CD4-positive, CD25-positive, alpha-beta regulatory T cell (primary cell): Measurements from ENCODE around the gene HCN3. TPM values are rescaled to one million over a fixed set of nuclear protein-coding genes. Genes with fewer than 3 reads are reported as not detected.

ENCODE experiments used
- ATAC-seq, 2 donors: fragments of 150-1000 bp; cut with Tn5 transposase; one replicate each; pipeline ENCODE4 v1.10.0; 2021; ENCODE audit warnings: low read depth in 2 of 2, moderate number of reproducible peaks in 2 of 2, moderate library complexity in 1 of 2
- DNase-seq, 3 donors: peaks; one replicate each; pipeline versions ENCODE4 v3.0.0 to v3.0.0-alpha.2; 2012 to 2022; ENCODE audit warnings: mixed read lengths in 1 of 3
- H3K27ac ChIP-seq: one replicate; pipeline ENCODE4 v1.7.0; 2013; ENCODE audit warnings: mild to moderate bottlenecking, low read length; ENCODE audit not compliant: insufficient read depth, poor library complexity, severe bottlenecking
- H3K27me3 ChIP-seq: one replicate; pipeline ENCODE4 v1.7.0; 2013; ENCODE audit warnings: low read length; ENCODE audit not compliant: control insufficient read depth, insufficient read depth
- H3K36me3 ChIP-seq: one replicate; pipeline ENCODE4 v1.7.0; 2013; ENCODE audit warnings: mild to moderate bottlenecking, low read length, moderate library complexity; ENCODE audit not compliant: control insufficient read depth, insufficient read depth
- H3K4me1 ChIP-seq: 2 replicates; pipeline ENCODE4 v1.7.0; 2013; ENCODE audit warnings: mild to moderate bottlenecking, low read length; ENCODE audit not compliant: insufficient read depth, control insufficient read depth, poor library complexity, severe bottlenecking
- H3K4me3 ChIP-seq: one replicate; pipeline ENCODE4 v1.7.0; 2013; ENCODE audit warnings: low read depth, mild to moderate bottlenecking, low read length, moderate library complexity
- H3K9me3 ChIP-seq, 2 experiments: 1 replicate in 1 of 2; 2 replicates in 1 of 2; pipeline ENCODE4 v1.7.0; 2013; ENCODE audit warnings: low read length in 2 of 2, mild to moderate bottlenecking in 1 of 2, moderate library complexity in 1 of 2; ENCODE audit not compliant: control insufficient read depth in 2 of 2
- H3K27ac Mint-ChIP-seq, 3 donors: one replicate each; pipeline ENCODE4 v1.8.0; 2020 to 2022; ENCODE audit warnings: mild to moderate bottlenecking in 3 of 3, mixed read lengths in 3 of 3, moderate library complexity in 2 of 3
- H3K27me3 Mint-ChIP-seq: one replicate; pipeline ENCODE4 v1.8.0; 2022; ENCODE audit warnings: mild to moderate bottlenecking, mixed read lengths
- H3K36me3 Mint-ChIP-seq: one replicate; pipeline ENCODE4 v1.8.0; 2020; ENCODE audit warnings: mixed read lengths
- H3K4me1 Mint-ChIP-seq, 4 donors: one replicate each; pipeline ENCODE4 v1.8.0; 2020 to 2022; ENCODE audit warnings: mixed read lengths in 4 of 4, mild to moderate bottlenecking in 1 of 4
- H3K4me3 Mint-ChIP-seq, 4 donors: one replicate each; pipeline ENCODE4 v1.8.0; 2020 to 2022; ENCODE audit warnings: mild to moderate bottlenecking in 4 of 4, mixed read lengths in 4 of 4, moderate library complexity in 3 of 4
- H3K9me3 Mint-ChIP-seq, 7 donors: one replicate each; pipeline ENCODE4 v1.8.0; 2020 to 2022; ENCODE audit warnings: mixed read lengths in 7 of 7, mild to moderate bottlenecking in 3 of 7, moderate library complexity in 2 of 7
- polyA plus RNA-seq, 4 donors: library from polyadenylated mRNA; unstranded; fragments of 300-500 nt; fragmentation: Illumina TruSeq; gene quantifications; one replicate each; pipeline ENCODE4 v1.2.3, GENCODE V29; 2021
- total RNA-seq: library from RNA; stranded (reverse); gene quantifications from one replicate; pipeline ENCODE4 v1.2.3, GENCODE V29; 2022

HCN3 gene
- total and polyA plus RNA-seq, 5 donors from 2014 or later: 0.07 to 1.5 (median 0.13) TPM; not detected in 1

DNA sequence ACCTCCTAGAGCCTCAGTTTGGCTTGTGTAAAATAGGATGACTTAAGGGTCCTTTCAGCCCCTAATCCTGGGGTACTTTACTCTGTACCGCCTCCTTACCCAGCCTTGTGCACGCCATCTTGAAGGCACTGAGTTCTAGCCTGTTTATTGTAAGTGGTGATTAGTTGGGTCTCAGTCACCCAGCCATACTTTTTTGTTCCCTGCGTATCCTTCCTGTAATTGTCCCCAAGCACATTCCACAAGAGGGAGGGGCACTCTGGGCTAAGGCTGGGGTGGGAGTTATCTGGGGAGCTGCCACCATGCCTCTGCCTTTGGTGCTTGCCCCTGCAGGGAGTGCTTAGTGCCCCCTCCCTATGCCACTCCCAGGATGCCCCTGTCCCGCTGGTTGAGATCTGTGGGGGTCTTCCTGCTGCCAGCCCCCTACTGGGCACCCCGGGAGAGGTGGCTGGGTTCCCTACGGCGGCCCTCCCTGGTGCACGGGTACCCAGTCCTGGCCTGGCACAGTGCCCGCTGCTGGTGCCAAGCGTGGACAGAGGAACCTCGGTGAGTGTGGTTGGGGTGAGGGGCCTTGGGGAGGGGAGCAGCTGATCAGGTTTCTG lies 32.3 kb downstream of the HCN3 start:
- Histone ChIP-seq H3K36me3 (peaks cover 13% of the 10 kb centered on the region), H3K27me3 (no peaks in the 10 kb centered on the region), H3K4me1 (peaks cover 21% of the 10 kb centered on the region), H3K27ac (peak overlapping the region; percentile 97), H3K4me3 (peak overlapping the region; percentile 90), H3K9me3 (no peaks in the 10 kb centered on the region)
- H3K36me3 Mint-ChIP-seq: peaks cover 16% of the 10 kb centered on the region
- peaks cover 0 to 47% (median 14%) of the 10 kb centered on the region in 4 donors for H3K4me1 Mint-ChIP-seq
- DNase-seq (no peak), ATAC-seq (no peak)
- no peaks in the 10 kb centered on the region for H3K9me3 Mint-ChIP-seq
- peak overlapping the region; percentile 91 to 99 (median 94) for H3K4me3 Mint-ChIP-seq
- no peaks in the 10 kb centered on the region for H3K27me3 Mint-ChIP-seq
- H3K27ac Mint-ChIP-seq: peak overlapping the region; percentile 92 to 99 (median 95)

GRCh38 chr1:155313261-155313660 lies 36.0 kb downstream of the HCN3 start:
- no peak overlapping the region for H3K27ac ChIP-seq
- H3K4me1 Mint-ChIP-seq: peaks cover 0 to 40% (median 12%) of the 10 kb centered on the region in 4 donors
- peaks cover 14% of the 10 kb centered on the region for H3K4me1 ChIP-seq
- no peak for DNase-seq
- H3K36me3 ChIP-seq: peaks cover 13% of the 10 kb centered on the region
- H3K27ac Mint-ChIP-seq: no peak overlapping the region
- H3K4me3 ChIP-seq: no peak overlapping the region
- peaks cover 20% of the 10 kb centered on the region for H3K36me3 Mint-ChIP-seq
- H3K4me3 Mint-ChIP-seq: peak overlapping the region in 1 of 4 donors; percentile 45
- no peaks in the 10 kb centered on the region for H3K27me3 ChIP-seq
- H3K9me3 ChIP-seq: no peaks in the 10 kb centered on the region
- ATAC-seq: no peak
- no peaks in the 10 kb centered on the region for H3K9me3 Mint-ChIP-seq
- no peaks in the 10 kb centered on the region for H3K27me3 Mint-ChIP-seq

DNA sequence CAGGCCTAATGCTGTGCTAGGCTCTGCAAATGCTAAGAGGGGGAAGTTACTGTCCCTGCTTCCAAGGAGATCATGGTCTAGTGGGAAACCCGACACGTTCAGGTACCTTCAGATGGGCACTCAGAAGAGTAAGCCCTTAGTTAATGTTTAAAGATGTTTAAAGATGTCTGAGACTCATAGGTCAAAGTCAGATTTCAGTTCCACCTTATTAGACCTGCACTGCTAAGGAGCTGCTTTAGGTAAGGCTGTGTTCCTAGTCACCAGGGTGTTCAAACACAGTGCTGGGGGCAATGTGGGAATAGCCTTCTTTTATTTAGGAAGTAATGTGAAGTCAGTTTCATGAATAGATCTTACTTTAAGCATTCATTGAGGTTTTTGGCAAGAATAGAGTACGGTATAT lies 39.7 kb downstream of the HCN3 start:
- Mint-ChIP-seq H3K4me3 (peak overlapping the region in 1 of 4 donors; percentile 32), H3K9me3 (no peaks in the 10 kb centered on the region), H3K27me3 (no peaks in the 10 kb centered on the region), H3K27ac (no peak overlapping the region), H3K4me1 (peaks cover 0 to 28% (median 6%) of the 10 kb centered on the region in 4 donors), H3K36me3 (peaks cover 12% of the 10 kb centered on the region)
- H3K4me1 ChIP-seq: peaks cover 11% of the 10 kb centered on the region
- ATAC-seq (no peak), DNase-seq (no peak)
- peaks cover 13% of the 10 kb centered on the region for H3K36me3 ChIP-seq
- no peaks in the 10 kb centered on the region for H3K9me3 ChIP-seq
- no peak overlapping the region for H3K27ac ChIP-seq
- no peak overlapping the region for H3K4me3 ChIP-seq
- no peaks in the 10 kb centered on the region for H3K27me3 ChIP-seq

DNA sequence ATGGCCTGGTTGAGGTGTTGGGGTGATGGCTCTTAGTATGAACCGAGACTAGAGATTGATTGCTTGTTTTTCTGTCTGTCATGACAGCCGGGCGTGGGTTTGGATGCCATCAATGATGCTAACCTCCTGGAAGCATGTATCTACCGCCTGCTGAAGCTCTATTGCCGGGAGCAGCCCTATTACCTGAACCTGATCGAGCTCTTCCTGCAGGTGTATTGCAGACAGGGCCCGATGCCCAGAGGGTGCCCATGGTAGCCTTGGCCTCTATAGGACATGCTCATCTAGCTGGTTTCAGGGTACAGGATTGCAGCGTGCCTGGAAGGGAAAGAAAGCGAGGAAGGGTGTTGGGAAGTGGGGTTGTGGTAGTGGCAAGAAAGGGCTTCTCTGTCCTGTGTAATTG lies 40.8 kb downstream of the HCN3 start:
- Histone ChIP-seq H3K9me3 (no peaks in the 10 kb centered on the region), H3K4me1 (peaks cover 21% of the 10 kb centered on the region), H3K36me3 (peaks cover 3% of the 10 kb centered on the region), H3K27ac (no peak overlapping the region), H3K4me3 (no peak overlapping the region), H3K27me3 (no peaks in the 10 kb centered on the region)
- no peaks in the 10 kb centered on the region for H3K27me3 Mint-ChIP-seq
- ATAC-seq (no peak), DNase-seq (no peak)
- peak overlapping the region in 2 of 4 donors; percentile 73 to 87 for H3K4me3 Mint-ChIP-seq
- H3K9me3 Mint-ChIP-seq: no peaks in the 10 kb centered on the region
- H3K4me1 Mint-ChIP-seq: peaks cover 0 to 28% (median 5%) of the 10 kb centered on the region in 4 donors
- no peak overlapping the region for H3K27ac Mint-ChIP-seq
- peaks cover 11% of the 10 kb centered on the region for H3K36me3 Mint-ChIP-seq

DNA sequence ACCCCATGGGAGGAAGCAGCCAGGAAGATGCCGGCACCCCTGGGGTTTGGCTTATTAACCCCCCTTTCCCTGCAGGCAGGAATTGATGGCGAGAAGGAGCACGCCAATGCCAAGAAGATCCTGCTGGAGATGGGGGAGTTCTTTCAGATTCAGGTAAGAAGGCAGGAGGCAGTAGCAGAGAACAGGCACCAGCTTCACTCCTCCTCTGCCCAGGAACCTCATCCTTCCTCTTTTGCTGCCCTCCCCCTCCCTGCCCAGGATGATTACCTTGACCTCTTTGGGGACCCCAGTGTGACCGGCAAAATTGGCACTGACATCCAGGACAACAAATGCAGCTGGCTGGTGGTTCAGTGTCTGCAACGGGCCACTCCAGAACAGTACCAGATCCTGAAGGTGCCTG lies 42.3 kb downstream of the HCN3 start:
- Histone ChIP-seq H3K9me3 (no peaks in the 10 kb centered on the region), H3K27ac (no peak overlapping the region), H3K4me3 (no peak overlapping the region), H3K27me3 (no peaks in the 10 kb centered on the region), H3K36me3 (no peaks in the 10 kb centered on the region), H3K4me1 (peaks cover 29% of the 10 kb centered on the region)
- ATAC-seq (no peak), DNase-seq (no peak)
- Mint-ChIP-seq H3K9me3 (no peaks in the 10 kb centered on the region), H3K4me1 (peaks cover 0 to 23% (median 4%) of the 10 kb centered on the region in 4 donors), H3K36me3 (peaks cover 6% of the 10 kb centered on the region), H3K27me3 (no peaks in the 10 kb centered on the region), H3K27ac (peak overlapping the region in 1 of 3 donors; percentile 44), H3K4me3 (peak overlapping the region in 3 of 4 donors; percentile 11 to 88 (median 38))

DNA sequence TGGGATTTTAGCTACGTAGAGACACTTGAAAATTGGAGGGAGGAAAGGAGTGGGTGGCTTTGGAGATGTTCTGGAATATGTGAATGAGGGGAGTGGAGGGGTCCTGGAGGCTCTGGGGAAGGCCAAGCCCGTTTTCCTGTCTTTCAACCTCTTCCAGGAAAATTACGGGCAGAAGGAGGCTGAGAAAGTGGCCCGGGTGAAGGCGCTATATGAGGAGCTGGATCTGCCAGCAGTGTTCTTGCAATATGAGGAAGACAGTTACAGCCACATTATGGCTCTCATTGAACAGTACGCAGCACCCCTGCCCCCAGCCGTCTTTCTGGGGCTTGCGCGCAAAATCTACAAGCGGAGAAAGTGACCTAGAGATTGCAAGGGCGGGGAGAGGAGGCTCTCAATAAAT lies 43.0 kb downstream of the HCN3 start:
- Histone ChIP-seq H3K27ac (no peak overlapping the region), H3K9me3 (no peaks in the 10 kb centered on the region), H3K36me3 (no peaks in the 10 kb centered on the region), H3K4me3 (no peak overlapping the region), H3K4me1 (peaks cover 36% of the 10 kb centered on the region), H3K27me3 (no peaks in the 10 kb centered on the region)
- Mint-ChIP-seq H3K4me3 (peak overlapping the region; percentile 76 to 89 (median 85)), H3K27me3 (no peaks in the 10 kb centered on the region), H3K9me3 (no peaks in the 10 kb centered on the region), H3K36me3 (peaks cover 3% of the 10 kb centered on the region), H3K27ac (no peak overlapping the region), H3K4me1 (peaks cover 0 to 27% (median 4%) of the 10 kb centered on the region in 4 donors)
- ATAC-seq (no peak), DNase-seq (no peak)

DNA sequence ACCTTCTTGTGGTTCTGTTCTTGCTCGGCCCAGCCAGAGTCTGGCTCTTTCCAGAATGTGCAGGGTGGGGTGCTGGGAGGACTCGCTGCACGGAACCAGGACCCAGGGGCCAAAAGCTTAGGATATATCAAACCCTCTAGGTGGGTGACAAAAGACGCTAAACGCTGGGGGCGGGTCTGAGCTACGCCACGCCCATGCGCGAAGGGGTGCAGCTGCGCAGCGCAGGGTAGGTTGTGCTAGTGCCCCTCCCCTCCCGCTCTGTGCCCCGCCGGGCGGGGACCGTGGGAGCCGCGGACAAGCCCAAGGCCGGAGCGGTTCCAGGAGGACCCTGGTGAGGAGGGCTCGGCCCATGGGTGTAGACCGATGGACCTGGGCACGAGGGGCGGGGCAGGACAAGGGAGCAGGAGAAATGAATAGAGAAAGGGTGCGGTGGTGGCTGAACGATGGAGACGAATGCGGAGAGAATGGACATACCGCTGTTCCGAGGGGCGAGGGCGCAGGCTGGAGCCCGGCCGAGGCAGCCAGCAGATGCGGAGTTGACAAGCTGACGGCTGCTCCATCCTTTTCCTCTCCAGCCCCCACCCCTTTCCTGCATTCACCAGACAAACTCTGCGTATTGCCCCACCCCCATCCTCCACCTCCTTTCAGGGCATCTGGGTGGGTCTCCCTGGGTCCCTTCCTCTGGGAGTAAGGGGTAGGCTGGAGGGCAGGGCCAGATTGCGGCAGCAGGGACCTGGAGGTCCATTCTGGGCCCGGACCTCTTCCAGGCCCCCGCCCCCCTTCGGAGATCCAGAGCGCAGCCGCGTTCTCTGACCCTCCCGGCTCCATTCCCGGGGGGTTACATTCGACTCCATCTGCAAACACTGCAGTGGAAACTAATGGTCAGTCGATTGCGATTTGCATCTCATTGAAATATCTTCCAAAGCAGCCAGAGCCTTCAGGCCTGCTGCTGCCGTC lies 43.7 kb downstream of the HCN3 start, which contains the start of gene RUSC1:
Gene RUSC1, plus strand, starts transcription at position 234 of the 957 bp plus-strand sequence. CDS start 880 bp downstream, outside the sequence.
- Mint-ChIP-seq H3K27ac (peak within 1 kb of the TSS in 2 of 3 donors; percentile 29 to 46), H3K27me3 (no peaks in the 10 kb centered on the region), H3K4me1 (peaks cover 0 to 33% (median 7%) of the 10 kb centered on the region in 4 donors), H3K36me3 (peaks cover 3% of the 10 kb centered on the region), H3K4me3 (peak within 1 kb of the TSS; percentile 76 to 89 (median 85)), H3K9me3 (no peaks in the 10 kb centered on the region)
- peaks cover 37% of the 10 kb centered on the region for H3K4me1 ChIP-seq
- ATAC-seq (peak; percentile 16), DNase-seq (peak; percentile 59 to 78 (median 60))
- H3K27ac ChIP-seq: no peak within 1 kb of the TSS
- H3K4me3 ChIP-seq: no peak within 1 kb of the TSS
- no peaks in the 10 kb centered on the region for H3K36me3 ChIP-seq
- H3K9me3 ChIP-seq: no peaks in the 10 kb centered on the region
- H3K27me3 ChIP-seq: no peaks in the 10 kb centered on the region
